ENCODE data around the gene MGA.

MGA gene

DNA sequence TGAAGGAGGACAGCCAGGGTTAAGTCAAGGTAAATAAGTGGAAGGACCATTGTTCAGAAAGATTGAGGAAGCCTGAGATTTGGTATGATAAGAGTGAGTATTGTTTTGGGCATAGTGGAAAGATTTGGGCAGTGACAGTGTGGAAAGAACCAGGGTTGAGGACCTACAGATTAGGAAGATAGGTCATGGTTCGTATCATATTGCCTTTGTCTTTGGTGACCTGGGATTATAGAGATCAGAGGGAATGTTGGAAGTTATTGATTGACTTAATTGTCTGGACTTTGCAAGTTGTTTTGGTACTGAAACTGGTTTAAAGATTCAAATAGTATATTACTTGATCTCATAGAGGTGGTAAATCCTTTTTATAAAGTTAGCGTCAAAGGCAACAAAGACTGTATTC lies 23.1 kb upstream of the MGA start (continued):
- TF ChIP-seq, protein P1, sequence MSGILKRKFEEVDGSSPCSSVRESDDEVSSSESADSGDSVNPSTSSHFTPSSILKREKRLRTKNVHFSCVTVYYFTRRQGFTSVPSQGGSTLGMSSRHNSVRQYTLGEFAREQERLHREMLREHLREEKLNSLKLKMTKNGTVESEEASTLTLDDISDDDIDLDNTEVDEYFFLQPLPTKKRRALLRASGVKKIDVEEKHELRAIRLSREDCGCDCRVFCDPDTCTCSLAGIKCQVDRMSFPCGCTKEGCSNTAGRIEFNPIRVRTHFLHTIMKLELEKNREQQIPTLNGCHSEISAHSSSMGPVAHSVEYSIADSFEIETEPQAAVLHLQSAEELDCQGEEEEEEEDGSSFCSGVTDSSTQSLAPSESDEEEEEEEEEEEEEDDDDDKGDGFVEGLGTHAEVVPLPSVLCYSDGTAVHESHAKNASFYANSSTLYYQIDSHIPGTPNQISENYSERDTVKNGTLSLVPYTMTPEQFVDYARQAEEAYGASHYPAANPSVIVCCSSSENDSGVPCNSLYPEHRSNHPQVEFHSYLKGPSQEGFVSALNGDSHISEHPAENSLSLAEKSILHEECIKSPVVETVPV (CRISPR knock-in tag; IDR thresholded peaks at IDR 0.05), result no peak
- TF ChIP-seq SNAI2 (CRISPR knock-in tag; IDR thresholded peaks at IDR 0.05) (no peak), PPARA (CRISPR knock-in tag; IDR thresholded peaks at IDR 0.05; ENCODE audit: borderline replicate concordance) (no peak), ZC3H10 (CRISPR knock-in tag; IDR thresholded peaks at IDR 0.05) (no peak), ZFP30 (CRISPR knock-in tag; IDR thresholded peaks at IDR 0.05) (no peak), ZNF565 (CRISPR knock-in tag; conservative IDR thresholded peaks at IDR 0.05; ENCODE audit: low read depth) (no peak)

DNA sequence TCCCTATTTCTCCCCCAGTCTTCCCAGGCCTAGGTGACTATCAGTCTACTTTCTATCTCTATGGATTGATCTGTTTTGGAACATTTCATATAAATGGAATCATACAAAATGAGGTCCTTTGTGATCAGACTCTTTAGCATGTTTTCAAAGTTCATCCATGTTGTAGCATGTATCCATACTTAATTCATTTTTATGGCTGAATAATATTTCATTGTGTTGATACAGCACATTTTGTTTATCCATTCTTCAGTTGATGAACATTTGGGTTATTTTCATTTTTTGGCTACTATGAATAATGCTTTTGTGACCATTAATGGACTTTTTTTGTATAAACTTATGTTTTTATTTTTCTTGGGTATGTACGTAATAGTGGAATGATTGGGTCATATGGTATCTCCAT lies 19.2 kb upstream of the MGA start:
- no peak for ATAC-seq
- TF ChIP-seq, protein P2, sequence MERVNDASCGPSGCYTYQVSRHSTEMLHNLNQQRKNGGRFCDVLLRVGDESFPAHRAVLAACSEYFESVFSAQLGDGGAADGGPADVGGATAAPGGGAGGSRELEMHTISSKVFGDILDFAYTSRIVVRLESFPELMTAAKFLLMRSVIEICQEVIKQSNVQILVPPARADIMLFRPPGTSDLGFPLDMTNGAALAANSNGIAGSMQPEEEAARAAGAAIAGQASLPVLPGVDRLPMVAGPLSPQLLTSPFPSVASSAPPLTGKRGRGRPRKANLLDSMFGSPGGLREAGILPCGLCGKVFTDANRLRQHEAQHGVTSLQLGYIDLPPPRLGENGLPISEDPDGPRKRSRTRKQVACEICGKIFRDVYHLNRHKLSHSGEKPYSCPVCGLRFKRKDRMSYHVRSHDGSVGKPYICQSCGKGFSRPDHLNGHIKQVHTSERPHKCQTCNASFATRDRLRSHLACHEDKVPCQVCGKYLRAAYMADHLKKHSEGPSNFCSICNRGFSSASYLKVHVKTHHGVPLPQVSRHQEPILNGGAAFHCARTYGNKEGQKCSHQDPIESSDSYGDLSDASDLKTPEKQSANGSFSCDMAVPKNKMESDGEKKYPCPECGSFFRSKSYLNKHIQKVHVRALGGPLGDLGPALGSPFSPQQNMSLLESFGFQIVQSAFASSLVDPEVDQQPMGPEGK (CRISPR knock-in tag; IDR thresholded peaks at IDR 0.05; ENCODE audit: borderline replicate concordance), result no peak
- TF ChIP-seq GLIS3 (CRISPR knock-in tag; IDR thresholded peaks at IDR 0.05) (no peak), BACH2 (CRISPR knock-in tag; IDR thresholded peaks at IDR 0.05; ENCODE audit: borderline replicate concordance) (no peak), ZFP3 (CRISPR knock-in tag; IDR thresholded peaks at IDR 0.05) (no peak), PPARA (CRISPR knock-in tag; IDR thresholded peaks at IDR 0.05; ENCODE audit: borderline replicate concordance) (no peak), ZC3H10 (CRISPR knock-in tag; IDR thresholded peaks at IDR 0.05) (no peak), RARB (CRISPR knock-in tag; IDR thresholded peaks at IDR 0.05) (no peak), ARNTL (CRISPR knock-in tag; IDR thresholded peaks at IDR 0.05; ENCODE audit: borderline replicate concordance, low read depth) (no peak)

DNA sequence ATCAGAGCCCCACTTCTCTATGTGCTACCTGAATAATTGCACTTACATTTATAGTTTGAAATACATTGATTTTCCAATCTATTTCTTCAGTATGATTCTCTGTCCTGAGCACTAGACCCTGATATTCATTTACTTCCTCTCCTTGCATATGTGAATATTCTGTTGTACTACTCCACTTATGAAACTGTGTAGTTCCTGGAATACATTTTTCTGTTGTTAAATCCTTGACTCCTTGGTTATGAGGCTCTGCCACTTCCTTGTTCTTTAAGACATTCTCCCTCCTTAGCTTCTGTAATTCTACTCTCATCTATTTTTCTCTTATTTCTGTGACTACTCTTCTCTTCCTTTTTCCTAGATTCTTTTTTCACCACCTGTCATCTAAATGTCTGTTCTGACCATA lies 12.9 kb upstream of the MGA start:
- no peak for TF ChIP-seq ZNF565 (CRISPR knock-in tag; conservative IDR thresholded peaks at IDR 0.05; ENCODE audit: low read depth)
- TF ChIP-seq GLIS3 (CRISPR knock-in tag; IDR thresholded peaks at IDR 0.05), result no peak
- TF ChIP-seq, protein P3, sequence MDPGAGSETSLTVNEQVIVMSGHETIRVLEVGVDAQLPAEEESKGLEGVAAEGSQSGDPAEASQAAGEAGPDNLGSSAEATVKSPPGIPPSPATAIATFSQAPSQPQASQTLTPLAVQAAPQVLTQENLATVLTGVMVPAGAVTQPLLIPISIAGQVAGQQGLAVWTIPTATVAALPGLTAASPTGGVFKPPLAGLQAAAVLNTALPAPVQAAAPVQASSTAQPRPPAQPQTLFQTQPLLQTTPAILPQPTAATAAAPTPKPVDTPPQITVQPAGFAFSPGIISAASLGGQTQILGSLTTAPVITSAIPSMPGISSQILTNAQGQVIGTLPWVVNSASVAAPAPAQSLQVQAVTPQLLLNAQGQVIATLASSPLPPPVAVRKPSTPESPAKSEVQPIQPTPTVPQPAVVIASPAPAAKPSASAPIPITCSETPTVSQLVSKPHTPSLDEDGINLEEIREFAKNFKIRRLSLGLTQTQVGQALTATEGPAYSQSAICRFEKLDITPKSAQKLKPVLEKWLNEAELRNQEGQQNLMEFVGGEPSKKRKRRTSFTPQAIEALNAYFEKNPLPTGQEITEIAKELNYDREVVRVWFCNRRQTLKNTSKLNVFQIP (CRISPR knock-in tag; IDR thresholded peaks at IDR 0.05; ENCODE audit: borderline replicate concordance, low read depth), result no peak
- TF ChIP-seq ISL1 (CRISPR knock-in tag; IDR thresholded peaks at IDR 0.05), result no peak
- no peak for TF ChIP-seq RARB (CRISPR knock-in tag; IDR thresholded peaks at IDR 0.05)
- TF ChIP-seq ZNF70 (CRISPR knock-in tag; IDR thresholded peaks at IDR 0.05), result no peak
- no peak for TF ChIP-seq BACH2 (CRISPR knock-in tag; IDR thresholded peaks at IDR 0.05; ENCODE audit: borderline replicate concordance)
- no peak for TF ChIP-seq SNAI2 (CRISPR knock-in tag; IDR thresholded peaks at IDR 0.05)
- no peak for TF ChIP-seq TCF4 (CRISPR knock-in tag; IDR thresholded peaks at IDR 0.05; ENCODE audit: borderline replicate concordance)
- TF ChIP-seq ZNF8 (CRISPR knock-in tag; IDR thresholded peaks at IDR 0.05), result no peak
- no peak for TF ChIP-seq ESRRG (CRISPR knock-in tag; IDR thresholded peaks at IDR 0.05)
- no peak for TF ChIP-seq ZFP3 (CRISPR knock-in tag; IDR thresholded peaks at IDR 0.05)
- no peak for TF ChIP-seq PPARA (CRISPR knock-in tag; IDR thresholded peaks at IDR 0.05; ENCODE audit: borderline replicate concordance)
- TF ChIP-seq, protein P1 (CRISPR knock-in tag; IDR thresholded peaks at IDR 0.05), result no peak
- TF ChIP-seq ARNTL (CRISPR knock-in tag; IDR thresholded peaks at IDR 0.05; ENCODE audit: borderline replicate concordance, low read depth), result no peak
- no peak for TF ChIP-seq TOX (CRISPR knock-in tag; IDR thresholded peaks at IDR 0.05; ENCODE audit: borderline replicate concordance)
- ATAC-seq, result no peak

DNA sequence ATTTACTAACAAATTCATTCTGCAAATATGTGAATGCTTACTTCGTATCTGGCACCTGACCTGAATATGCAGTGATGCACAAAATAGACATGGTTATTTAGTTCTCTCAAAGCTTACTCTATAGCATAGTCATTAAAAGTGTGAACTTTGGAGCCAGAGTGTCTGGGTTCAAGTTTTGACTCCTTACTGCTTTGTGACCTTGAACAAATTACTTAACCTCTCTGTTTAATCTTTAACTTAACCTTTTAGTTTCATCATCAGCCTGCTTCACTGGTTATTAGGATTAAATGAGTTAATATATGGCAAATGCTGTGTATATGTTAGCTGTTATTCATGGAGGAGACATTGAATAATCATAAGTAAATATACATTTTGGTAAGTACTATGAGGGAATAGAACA lies 12.1 kb upstream of the MGA start:
- ATAC-seq, result no peak
- TF ChIP-seq ZNF565 (CRISPR knock-in tag; conservative IDR thresholded peaks at IDR 0.05; ENCODE audit: low read depth) (no peak), ARNTL (CRISPR knock-in tag; IDR thresholded peaks at IDR 0.05; ENCODE audit: borderline replicate concordance, low read depth) (no peak)
- TF ChIP-seq, protein P4, sequence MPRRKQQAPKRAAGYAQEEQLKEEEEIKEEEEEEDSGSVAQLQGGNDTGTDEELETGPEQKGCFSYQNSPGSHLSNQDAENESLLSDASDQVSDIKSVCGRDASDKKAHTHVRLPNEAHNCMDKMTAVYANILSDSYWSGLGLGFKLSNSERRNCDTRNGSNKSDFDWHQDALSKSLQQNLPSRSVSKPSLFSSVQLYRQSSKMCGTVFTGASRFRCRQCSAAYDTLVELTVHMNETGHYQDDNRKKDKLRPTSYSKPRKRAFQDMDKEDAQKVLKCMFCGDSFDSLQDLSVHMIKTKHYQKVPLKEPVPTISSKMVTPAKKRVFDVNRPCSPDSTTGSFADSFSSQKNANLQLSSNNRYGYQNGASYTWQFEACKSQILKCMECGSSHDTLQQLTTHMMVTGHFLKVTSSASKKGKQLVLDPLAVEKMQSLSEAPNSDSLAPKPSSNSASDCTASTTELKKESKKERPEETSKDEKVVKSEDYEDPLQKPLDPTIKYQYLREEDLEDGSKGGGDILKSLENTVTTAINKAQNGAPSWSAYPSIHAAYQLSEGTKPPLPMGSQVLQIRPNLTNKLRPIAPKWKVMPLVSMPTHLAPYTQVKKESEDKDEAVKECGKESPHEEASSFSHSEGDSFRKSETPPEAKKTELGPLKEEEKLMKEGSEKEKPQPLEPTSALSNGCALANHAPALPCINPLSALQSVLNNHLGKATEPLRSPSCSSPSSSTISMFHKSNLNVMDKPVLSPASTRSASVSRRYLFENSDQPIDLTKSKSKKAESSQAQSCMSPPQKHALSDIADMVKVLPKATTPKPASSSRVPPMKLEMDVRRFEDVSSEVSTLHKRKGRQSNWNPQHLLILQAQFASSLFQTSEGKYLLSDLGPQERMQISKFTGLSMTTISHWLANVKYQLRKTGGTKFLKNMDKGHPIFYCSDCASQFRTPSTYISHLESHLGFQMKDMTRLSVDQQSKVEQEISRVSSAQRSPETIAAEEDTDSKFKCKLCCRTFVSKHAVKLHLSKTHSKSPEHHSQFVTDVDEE (CRISPR knock-in tag; IDR thresholded peaks at IDR 0.05), result no peak

Data from SK-N-SH treated with all-trans-retinoic acid at 6 μM for 48 hours (cell line).